Adrenal gland (tissue), 12 donors: ENCODE measurements around the gene ZNF850. TPM values are rescaled to one million over a fixed set of nuclear protein-coding genes. Genes with fewer than 3 reads are reported as not detected.

Source experiments
- DNase-seq, 7 donors: peaks; one replicate each; pipeline ENCODE4 v3.0.0-alpha.2; 2019 to 2020
- H3K27ac ChIP-seq, 5 donors: fragments of 200-600 bp; sonication (generic) in 4 of 5; 1 replicate in 3 of 5; 2 replicates in 2 of 5; pipeline versions ENCODE4 v1.5.1 to v1.8.0; 2016 to 2020; ENCODE audit warnings: mild to moderate bottlenecking in 1 of 5
- H3K27me3 ChIP-seq: fragments of 200-600 bp; 2 replicates; pipeline ENCODE4 v1.8.0; 2021
- H3K36me3 ChIP-seq, 2 donors: fragments of 200-600 bp; replicated peaks in 1 of 2; 1 replicate in 1 of 2; 2 replicates in 1 of 2; pipeline versions ENCODE4 v1.5.1 to v1.8.0; 2018 to 2022
- H3K4me1 ChIP-seq, 2 donors: fragments of 200-600 bp; replicated peaks in 1 of 2; 1 replicate in 1 of 2; 2 replicates in 1 of 2; pipeline versions ENCODE4 v1.5.1 to v1.8.0; 2018 to 2021
- H3K4me3 ChIP-seq, 4 donors: fragments of 200-600 bp; sonication (generic) in 3 of 4; one replicate each; pipeline ENCODE4 v1.5.1; 2016 to 2018
- H3K9me3 ChIP-seq, 3 donors: fragments of 200-600 bp; sonication (generic) in 1 of 3; replicated peaks in 1 of 3; 1 replicate in 2 of 3; 2 replicates in 1 of 3; pipeline versions ENCODE4 v1.5.1 to v1.8.0; 2016 to 2021
- CTCF ChIP-seq, 6 experiments: fragments of 450-650 bp in 4 of 6; fragments of 200-600 bp in 2 of 6; sonication (generic) in 1 of 6; IDR thresholded peaks; 1 replicate in 5 of 6; 2 replicates in 1 of 6; pipeline versions ENCODE4 v1.5.1 to v1.8.0; 2016 to 2021; ENCODE audit warnings: antibody characterized with exemption in 6 of 6, mild to moderate bottlenecking in 2 of 6, moderate library complexity in 1 of 6
- POLR2A ChIP-seq, 2 donors: fragments of 450-650 bp; IDR thresholded peaks; one replicate each; pipeline ENCODE4 v1.6.1; 2017; ENCODE audit warnings: antibody characterized with exemption in 2 of 2, mild to moderate bottlenecking in 2 of 2, moderate library complexity in 1 of 2
- WGBS, 4 donors: extraction: QIAGEN DNeasy Blood & Tissue Kit in 2 of 4; methylation state at CpG; one replicate each; pipeline versions ENCODE4 v1.1.5 to v1.1.7; 2013 to 2017; 5-methylcytosine and 5-hydroxymethylcytosine counted together
- intact Hi-C, 2 donors: fragments of 100-400 bp; cut with DNase I; formaldehyde crosslinking; loops; one replicate each; pipeline versions ENCODE4 v1.14.1 to v1.15.0; 2022 to 2023
- polyA plus RNA-seq, 3 donors: library from polyadenylated mRNA; stranded (reverse); fragments of 200-250 nt in 2 of 3; fragments of 350-450 nt in 1 of 3; fragmentation: Illumina TruSeq in 1 of 3; extraction: RNeasy Lipid Tissue Mini Kit (QIAGEN cat#74804) in 1 of 3; gene quantifications; one replicate each; pipeline ENCODE4 v1.2.3, GENCODE V29; 2013 to 2014
- total RNA-seq, 9 donors: library from RNA; depleted of rRNA in 4 of 9; stranded (reverse); fragments of >200 nt in 4 of 9; fragments of 120-200 nt in 1 of 9; fragmentation: NEBNext Ultra II Directional in 1 of 9; extraction: Animal tissue kit (Norgen Biotek cat#: 25700) in 1 of 9; gene quantifications; one replicate each; pipeline versions ENCODE4 v1.1.0 to v1.2.4, GENCODE V29; 2013 to 2023
- donor health status: healthy with polysubstance abuse.
- donor health status: Bipolar disorder and iron deficiency.
- donor health status: DM: yes; HTN: yes; CAD: no.
- donor health status: DM: no; HTN: no; CAD: no.
- donor health status: DM: no; HTN: no; CAD: no.
- donor health status: DM: yes; HTN: yes; CAD: no.

ZNF850 gene
- total and polyA plus RNA-seq, 12 donors: 0.34 to 11.8 (median 3.6) TPM

DNA sequence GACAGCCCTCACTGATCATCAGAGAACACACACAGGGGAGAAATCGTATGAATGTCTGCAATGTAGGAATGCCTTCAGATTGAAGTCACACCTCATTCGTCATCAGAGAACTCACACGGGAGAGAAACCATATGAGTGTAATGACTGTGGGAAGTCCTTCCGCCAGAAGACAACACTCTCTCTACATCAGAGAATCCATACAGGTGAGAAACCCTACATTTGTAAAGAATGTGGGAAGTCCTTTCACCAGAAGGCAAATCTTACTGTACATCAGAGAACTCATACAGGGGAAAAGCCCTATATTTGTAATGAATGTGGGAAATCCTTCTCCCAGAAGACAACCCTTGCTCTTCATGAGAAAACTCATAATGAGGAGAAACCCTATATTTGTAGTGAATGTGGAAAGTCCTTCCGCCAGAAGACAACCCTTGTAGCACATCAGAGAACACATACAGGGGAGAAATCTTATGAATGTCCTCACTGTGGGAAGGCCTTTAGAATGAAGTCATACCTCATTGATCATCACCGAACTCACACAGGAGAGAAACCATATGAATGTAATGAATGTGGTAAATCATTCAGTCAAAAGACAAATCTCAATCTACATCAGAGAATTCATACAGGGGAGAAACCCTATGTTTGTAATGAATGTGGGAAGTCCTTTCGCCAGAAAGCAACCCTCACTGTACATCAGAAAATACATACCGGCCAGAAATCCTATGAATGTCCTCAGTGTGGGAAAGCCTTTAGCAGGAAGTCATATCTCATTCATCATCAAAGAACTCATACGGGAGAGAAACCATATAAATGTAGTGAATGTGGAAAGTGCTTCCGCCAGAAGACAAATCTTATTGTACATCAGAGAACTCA lies 52.7 kb downstream of the ZNF850 start:
- 96 to 98% (median 97%) methylated on average over 10 of the region's 10 CpGs for WGBS, 4 donors
- Histone ChIP-seq H3K36me3 (peaks cover 0 to 15% of the 10 kb centered on the region in 2 donors), H3K27me3 (no peaks in the 10 kb centered on the region), H3K27ac (no peak overlapping the region), H3K4me3 (no peak overlapping the region), H3K4me1 (no peaks in the 10 kb centered on the region), H3K9me3 (peaks cover 19 to 94% (median 56%) of the 10 kb centered on the region in 3 donors)
- no peak for TF ChIP-seq POLR2A (IDR thresholded peaks at IDR 0.05)
- no peak for TF ChIP-seq CTCF (IDR thresholded peaks at IDR 0.05)
- no peak for DNase-seq
- intact Hi-C loops: loop anchor here in 1 of 2 donors (10.0 kb wide), 1 partner anchor 165 kb away; no protein-coding TSS in a partner anchor

- H3K4me1 ChIP-seq: no peaks in the 10 kb centered on the region
- intact Hi-C loops: no loop called here
- no peak for TF ChIP-seq CTCF (IDR thresholded peaks at IDR 0.05)
- TF ChIP-seq POLR2A (IDR thresholded peaks at IDR 0.05): no peak
- 80 to 92% (median 84%) methylated on average over 2 of the region's 2 CpGs for WGBS, 4 donors
- peak overlapping the region in 1 of 4 donors; percentile 2 for H3K4me3 ChIP-seq
- no peak overlapping the region for H3K27ac ChIP-seq
- H3K36me3 ChIP-seq: peaks cover 0 to 19% of the 10 kb centered on the region in 2 donors
- DNase-seq: no peak
- H3K27me3 ChIP-seq: no peaks in the 10 kb centered on the region
- peaks cover 3 to 80% (median 11%) of the 10 kb centered on the region in 3 donors for H3K9me3 ChIP-seq
These were observed 63.2 kb downstream of the ZNF850 start for GRCh38 chr19:36709423-36709822.

DNA sequence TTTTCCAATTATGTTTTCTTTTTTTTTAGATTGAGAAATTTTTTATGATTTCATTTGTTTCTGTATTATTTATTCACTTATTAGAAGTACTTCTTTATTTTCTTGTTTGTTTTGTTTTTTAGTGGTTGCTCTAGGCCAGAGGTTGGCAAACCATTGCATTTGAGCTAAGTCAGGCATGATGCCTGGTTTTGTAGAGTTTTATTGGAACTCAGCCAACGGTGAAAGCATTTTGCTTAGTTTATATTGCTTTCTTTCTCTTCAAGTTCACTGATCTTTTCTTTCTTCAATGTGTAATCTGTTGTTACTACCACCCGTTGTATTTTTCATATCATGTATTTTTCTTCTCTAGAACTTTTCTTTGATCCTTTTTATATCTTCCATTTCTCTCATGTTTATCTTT lies 65.5 kb downstream of the ZNF850 start:
- no peaks in the 10 kb centered on the region for H3K36me3 ChIP-seq
- H3K27ac ChIP-seq: no peak overlapping the region
- WGBS, 4 donors: 89 to 100% (median 95%) methylated on average over 1 to 2 of the region's 2 CpGs
- TF ChIP-seq CTCF (IDR thresholded peaks at IDR 0.05) (no peak), POLR2A (IDR thresholded peaks at IDR 0.05) (no peak)
- intact Hi-C loops: no loop called here
- H3K4me3 ChIP-seq: no peak overlapping the region
- peaks cover 0 to 62% (median 11%) of the 10 kb centered on the region in 3 donors for H3K9me3 ChIP-seq
- no peak for DNase-seq
- H3K4me1 ChIP-seq: no peaks in the 10 kb centered on the region
- H3K27me3 ChIP-seq: no peaks in the 10 kb centered on the region

- H3K4me1 ChIP-seq: peaks cover 9 to 22% of the 10 kb centered on the region in 2 donors
- DNase-seq: no peak
- no peaks in the 10 kb centered on the region for H3K27me3 ChIP-seq
- WGBS, 4 donors: 8 to 10% (median 9%) methylated on average over 9 of the region's 9 CpGs
- peaks cover 0 to 12% of the 10 kb centered on the region in 2 donors for H3K36me3 ChIP-seq
- intact Hi-C loops: no loop called here
- peak overlapping the region; percentile 13 to 96 (median 74) for H3K4me3 ChIP-seq
- H3K27ac ChIP-seq: peak overlapping the region in 4 of 5 donors; percentile 5 to 80 (median 58)
- TF ChIP-seq CTCF (IDR thresholded peaks at IDR 0.05) (no peak), POLR2A (IDR thresholded peaks at IDR 0.05) (no peak)
- H3K9me3 ChIP-seq: no peaks in the 10 kb centered on the region
These were observed 84.5 kb downstream of the ZNF850 start for GRCh38 chr19:36688058-36688457.
